IMR-90 (cell line): Measurements from ENCODE around the gene SLC25A34.

Experiments
- BHLHE40 ChIP-seq: fragments of 150-350 bp; IDR thresholded peaks from 2 replicates; pipeline ENCODE4 v1.6.1; 2016; ENCODE audit warnings: mild to moderate bottlenecking, low read depth, low read length
- CEBPB ChIP-seq: IDR thresholded peaks from 2 replicates; pipeline ENCODE4 v1.6.1; 2012; ENCODE audit warnings: low read depth, low read length, improper control_type of control experiment
- CTCF ChIP-seq: conservative IDR thresholded peaks from 2 replicates; pipeline ENCODE4 v1.5.1; 2012; ENCODE audit warnings: mild to moderate bottlenecking, low read depth, low read length, improper control_type of control experiment
- MAZ ChIP-seq: IDR thresholded peaks from 2 replicates; pipeline ENCODE4 v1.6.1; 2012; ENCODE audit warnings: low read depth, mild to moderate bottlenecking, low read length, improper control_type of control experiment, moderate library complexity, borderline replicate concordance
- MXI1 ChIP-seq: IDR thresholded peaks from 2 replicates; pipeline ENCODE4 v1.6.1; 2012; ENCODE audit warnings: low read depth, mild to moderate bottlenecking, low read length, moderate library complexity, borderline replicate concordance
- POLR2A ChIP-seq: IDR thresholded peaks from 2 replicates; pipeline ENCODE4 v1.6.1; 2012; ENCODE audit warnings: mild to moderate bottlenecking, low read depth, low read length
- RAD21 ChIP-seq: IDR thresholded peaks from 2 replicates; pipeline ENCODE4 v1.6.1; 2012; ENCODE audit warnings: low read length, improper control_type of control experiment
- RCOR1 ChIP-seq: IDR thresholded peaks from 2 replicates; pipeline ENCODE4 v1.6.1; 2012; ENCODE audit warnings: mild to moderate bottlenecking, low read length, improper control_type of control experiment; ENCODE audit not compliant: insufficient replicate concordance
- RFX5 ChIP-seq: IDR thresholded peaks from 2 replicates; pipeline ENCODE4 v1.8.0; 2012; ENCODE audit warnings: low read depth, mild to moderate bottlenecking, low read length, moderate library complexity

GRCh38 chr1:15735304-15736037 lies 587 bp upstream of the SLC25A34 start:
- TF ChIP-seq CTCF (no peak), POLR2A (no peak), CEBPB (no peak), MXI1 (no peak), MAZ (no peak), RCOR1 (no peak), RAD21 (no peak), RFX5 (no peak), BHLHE40 (no peak)
